SK-N-SH (cell line): Measurements from ENCODE around the gene JMJD6. TPM values are rescaled to one million over a fixed set of nuclear protein-coding genes. Genes with fewer than 3 reads are reported as not detected.

Source experiments
- CTCF ChIA-PET: fragments of 300-600, 350-600 bp; formaldehyde crosslinking; extraction: SDS; loops from one replicate; lab custom pipeline; 2021; lab: Yijun Ruan, JAX
- POLR2A ChIA-PET: fragments of 350-600 bp; sonication (Branson Sonifier 250); formaldehyde crosslinking; extraction: SDS; loops from one replicate; lab custom pipeline; 2020; ENCODE audit warnings: antibody characterized with exemption, inconsistent platforms; lab: Yijun Ruan, JAX
- DNase-seq: peaks from one replicate; pipeline ENCODE4 v3.0.0; 2012
- H2AFZ ChIP-seq: fragments of 200-600 bp; sonication (generic); 2 replicates; pipeline ENCODE4 v1.8.1; 2016; ENCODE audit warnings: antibody characterized with exemption, mild to moderate bottlenecking, low read depth
- H3F3A ChIP-seq: fragments of 200-600 bp; sonication (generic); replicated peaks from 2 replicates; pipeline ENCODE3; 2016; ENCODE audit warnings: antibody characterized with exemption, mild to moderate bottlenecking; ENCODE audit not compliant: insufficient read depth
- H3K27ac ChIP-seq, 2 experiments: fragments of 200-500 bp in 1 of 2; fragments of 200-600 bp in 1 of 2; sonication (Bioruptor generic) in 1 of 2; sonication (generic), shearing (Covaris generic) in 1 of 2; 2 replicates each; pipeline versions ENCODE4 v1.5.1 to v1.6.1; 2014 to 2016; ENCODE audit warnings: low read depth in 2 of 2, inconsistent platforms in 1 of 2, low read length in 1 of 2, mild to moderate bottlenecking in 1 of 2, mixed read lengths in 1 of 2
- H3K27me3 ChIP-seq: fragments of 200-600 bp; sonication (generic), shearing (Covaris generic); 2 replicates; pipeline ENCODE4 v1.6.1; 2016; ENCODE audit warnings: mixed run types; ENCODE audit not compliant: insufficient read depth
- H3K36me3 ChIP-seq, 2 experiments: fragments of 200-500 bp in 1 of 2; fragments of 200-600 bp in 1 of 2; sonication (Bioruptor generic) in 1 of 2; sonication (generic) in 1 of 2; replicated peaks in 1 of 2; 2 replicates each; pipeline versions ENCODE3 to v1.5.1; 2014 to 2016; ENCODE audit warnings: low read length in 1 of 2, mild to moderate bottlenecking in 1 of 2; ENCODE audit not compliant: insufficient read depth in 2 of 2, control insufficient read depth in 1 of 2
- H3K4me1 ChIP-seq, 2 experiments: fragments of 200-500 bp in 1 of 2; fragments of 200-600 bp in 1 of 2; sonication (Bioruptor generic) in 1 of 2; sonication (generic), shearing (Covaris generic) in 1 of 2; 2 replicates each; pipeline versions ENCODE4 v1.5.1 to v1.6.1; 2014 to 2016; ENCODE audit warnings: low read depth in 1 of 2, low read length in 1 of 2, mixed run types in 1 of 2; ENCODE audit not compliant: insufficient read depth in 2 of 2, control insufficient read depth in 1 of 2
- H3K4me2 ChIP-seq: fragments of 200-600 bp; sonication (generic), shearing (Covaris generic); 2 replicates; pipeline ENCODE4 v1.6.1; 2017; ENCODE audit warnings: mixed run types
- H3K4me3 ChIP-seq, 2 experiments: fragments of 200-500 bp in 1 of 2; fragments of 200-600 bp in 1 of 2; sonication (Bioruptor generic) in 1 of 2; sonication (generic), shearing (Covaris generic) in 1 of 2; 2 replicates each; pipeline versions ENCODE4 v1.5.1 to v1.8.1; 2014 to 2016; ENCODE audit warnings: low read depth in 2 of 2, inconsistent platforms in 1 of 2, low read length in 1 of 2, mild to moderate bottlenecking in 1 of 2, mixed read lengths in 1 of 2, moderate library complexity in 1 of 2
- H3K79me2 ChIP-seq: fragments of 200-600 bp; sonication (generic); 2 replicates; pipeline ENCODE4 v1.8.1; 2017; ENCODE audit warnings: mild to moderate bottlenecking; ENCODE audit not compliant: insufficient read depth
- H3K9ac ChIP-seq: fragments of 200-600 bp; sonication (generic); 2 replicates; pipeline ENCODE4 v1.6.1; 2017; ENCODE audit warnings: mixed run types
- H3K9me2 ChIP-seq: fragments of 200-600 bp; sonication (generic); 2 replicates; pipeline ENCODE4 v1.6.1; 2017; ENCODE audit warnings: mixed run types
- H3K9me3 ChIP-seq: fragments of 200-600 bp; sonication (generic); 2 replicates; pipeline ENCODE4 v1.6.1; 2017; ENCODE audit warnings: mixed run types, mild to moderate bottlenecking, moderate library complexity
- H4K20me1 ChIP-seq: fragments of 200-600 bp; sonication (generic); 2 replicates; pipeline ENCODE4 v1.6.1; 2017; ENCODE audit warnings: mild to moderate bottlenecking, mixed run types; ENCODE audit not compliant: insufficient read depth
- CHD2 ChIP-seq: fragments of 150-350 bp; IDR thresholded peaks from 2 replicates; pipeline ENCODE4 v1.6.1; 2018; ENCODE audit warnings: low read length; ENCODE audit not compliant: partially characterized antibody
- ELF1 ChIP-seq: IDR thresholded peaks from 2 replicates; pipeline ENCODE4 v1.4.0; 2012
- FOSL2 ChIP-seq: IDR thresholded peaks from 2 replicates; pipeline ENCODE4 v1.4.0; 2012; ENCODE audit warnings: low read depth, mild to moderate bottlenecking, moderate library complexity, borderline replicate concordance
- FOXM1 ChIP-seq: IDR thresholded peaks from 2 replicates; pipeline ENCODE4 v1.4.0; 2012; ENCODE audit warnings: low read depth, mild to moderate bottlenecking
- GABPA ChIP-seq: IDR thresholded peaks from 2 replicates; pipeline ENCODE4 v1.4.0; 2012; ENCODE audit warnings: low read depth, mild to moderate bottlenecking
- IRF3 ChIP-seq: fragments of 150-350 bp; IDR thresholded peaks from 2 replicates; pipeline ENCODE4 v1.6.1; 2016; ENCODE audit warnings: mild to moderate bottlenecking, low read depth, low read length
- MAX ChIP-seq: IDR thresholded peaks from 2 replicates; pipeline ENCODE4 v1.4.0; 2012; ENCODE audit warnings: low read depth
- MXI1 ChIP-seq: IDR thresholded peaks from 2 replicates; pipeline ENCODE4 v1.6.1; 2012; ENCODE audit warnings: mild to moderate bottlenecking, low read depth, low read length, improper control_type of control experiment
- PBX3 ChIP-seq: IDR thresholded peaks from 2 replicates; pipeline ENCODE4; 2012
- RFX5 ChIP-seq: IDR thresholded peaks from 2 replicates; pipeline ENCODE4 v1.6.1; 2012; ENCODE audit warnings: mild to moderate bottlenecking, improper control_type of control experiment, low read length
- SIN3A ChIP-seq: IDR thresholded peaks from 2 replicates; pipeline ENCODE4 v1.6.1; 2012; ENCODE audit warnings: low read depth, mild to moderate bottlenecking, low read length, moderate library complexity, borderline replicate concordance
- YY1 ChIP-seq: IDR thresholded peaks from 2 replicates; pipeline ENCODE4 v1.4.0; 2012; ENCODE audit warnings: low read depth, mild to moderate bottlenecking
- ZBTB33 ChIP-seq: IDR thresholded peaks from 2 replicates; pipeline ENCODE4 v1.4.0; 2012; ENCODE audit warnings: low read depth, borderline replicate concordance
- WGBS: methylation state at CpG from one replicate; pipeline ENCODE4 v1.1.6; 2017; ENCODE audit warnings: low lambda C conversion rate; 5-methylcytosine and 5-hydroxymethylcytosine counted together
- polyA plus RNA-seq, 3 experiments: library from polyadenylated mRNA; depleted of rRNA; stranded (reverse); fragments of >200 nt; gene quantifications; 2 replicates each; pipeline ENCODE4 v1.2.3, GENCODE V29; 2012

JMJD6 gene
- polyA plus RNA-seq, 1 of the 3 experiments (the other 2 are of a cell fraction): 23.3 TPM

GRCh38 chr17:76671123-76671911 lies 55.1 kb downstream of the JMJD6 start:
- peaks cover 0 to 33% of the 10 kb centered on the region in 2 experiments; a peak in 2 of 4 replicates for H3K4me1 ChIP-seq
- H3K9ac ChIP-seq: peak overlapping the region; percentile 76; the same call in 1 of the 2 replicates
- DNase-seq: peak; percentile 99
- H3K79me2 ChIP-seq: no peaks in the 10 kb centered on the region
- TF ChIP-seq ELF1: peak; percentile 71
- TF ChIP-seq ZBTB33: peak; percentile 71; the same call in 1 of the 2 replicates
- peak; percentile 56; the same call in 1 of the 2 replicates for TF ChIP-seq MXI1
- TF ChIP-seq RFX5: peak; percentile 58; the same call in 1 of the 2 replicates
- no peak for TF ChIP-seq FOSL2
- TF ChIP-seq SIN3A: peak; percentile 68; the same call in 1 of the 2 replicates
- TF ChIP-seq GABPA: peak; percentile 93
- no peak for TF ChIP-seq FOXM1
- peak; percentile 100 for TF ChIP-seq PBX3
- peak; percentile 100 for TF ChIP-seq IRF3
- no peak for TF ChIP-seq YY1
- peak; percentile 98 for TF ChIP-seq CHD2
- peak; percentile 44 for TF ChIP-seq MAX
- CTCF ChIA-PET: interaction anchor here (1.0 to 4.2 kb wide), 12 partner anchors 9 to 148 kb away, joined by 3 to 42 read pairs (median 5); no protein-coding TSS in a partner anchor
- peak overlapping the region in 1 of 2 experiments; percentile 94; a peak in 3 of 4 replicates for H3K27ac ChIP-seq
- peak overlapping the region; percentile 77; the same call in 1 of the 2 replicates for H3K4me2 ChIP-seq
- H2AFZ ChIP-seq: peak overlapping the region; percentile 87
- POLR2A ChIA-PET: interaction anchor here (0.6 to 1.6 kb wide), 9 partner anchors 9 to 636 kb away, joined by 3 to 11 read pairs (median 4); no protein-coding TSS in a partner anchor
- H3F3A ChIP-seq: peaks cover 12% of the 10 kb centered on the region
- peak overlapping the region; percentile 69 to 70 for H3K4me3 ChIP-seq
- no peaks in the 10 kb centered on the region for H3K27me3 ChIP-seq
- no peaks in the 10 kb centered on the region for H3K9me2 ChIP-seq
- H3K36me3 ChIP-seq: peaks cover 3 to 9% of the 10 kb centered on the region in 2 experiments
- 32% methylated on average over 32 of the region's 32 CpGs for WGBS
- H3K9me3 ChIP-seq: no peaks in the 10 kb centered on the region
- H4K20me1 ChIP-seq: no peaks in the 10 kb centered on the region
